ENCODE data around the gene RSPH6A.

RSPH6A gene

DNA sequence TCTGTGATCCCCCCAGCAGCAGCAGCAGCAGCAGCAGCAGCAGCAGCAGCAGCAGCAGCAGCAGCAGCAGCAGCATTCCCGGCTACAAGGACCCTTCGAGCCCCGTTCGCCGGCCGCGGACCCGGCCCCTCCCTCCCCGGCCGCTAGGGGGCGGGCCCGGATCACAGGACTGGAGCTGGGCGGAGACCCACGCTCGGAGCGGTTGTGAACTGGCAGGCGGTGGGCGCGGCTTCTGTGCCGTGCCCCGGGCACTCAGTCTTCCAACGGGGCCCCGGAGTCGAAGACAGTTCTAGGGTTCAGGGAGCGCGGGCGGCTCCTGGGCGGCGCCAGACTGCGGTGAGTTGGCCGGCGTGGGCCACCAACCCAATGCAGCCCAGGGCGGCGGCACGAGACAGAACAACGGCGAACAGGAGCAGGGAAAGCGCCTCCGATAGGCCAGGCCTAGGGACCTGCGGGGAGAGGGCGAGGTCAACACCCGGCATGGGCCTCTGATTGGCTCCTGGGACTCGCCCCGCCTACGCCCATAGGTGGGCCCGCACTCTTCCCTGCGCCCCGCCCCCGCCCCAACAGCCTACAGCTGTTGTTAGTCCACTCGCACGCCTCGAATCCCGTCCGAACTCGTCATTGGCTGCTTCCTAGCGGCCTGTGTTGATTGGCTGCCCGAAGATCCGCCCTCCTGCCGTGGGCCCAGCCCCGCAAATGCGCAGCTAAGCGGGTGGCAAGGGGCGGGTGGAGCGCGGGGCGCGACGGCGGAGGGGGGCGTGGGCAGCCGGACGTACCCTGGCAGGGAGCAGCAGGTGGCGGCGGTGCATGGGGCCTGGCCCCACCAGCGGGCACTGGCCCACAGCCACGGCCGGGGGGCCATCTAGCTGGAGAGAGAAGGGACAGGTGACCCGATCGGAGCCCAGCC is 44.7 kb downstream of the RSPH6A start:
- peak overlapping the region; percentile 59 for H3K4me3 ChIP-seq (ENCODE audit: low read depth, low read length)
- TF ChIP-seq, protein P1, sequence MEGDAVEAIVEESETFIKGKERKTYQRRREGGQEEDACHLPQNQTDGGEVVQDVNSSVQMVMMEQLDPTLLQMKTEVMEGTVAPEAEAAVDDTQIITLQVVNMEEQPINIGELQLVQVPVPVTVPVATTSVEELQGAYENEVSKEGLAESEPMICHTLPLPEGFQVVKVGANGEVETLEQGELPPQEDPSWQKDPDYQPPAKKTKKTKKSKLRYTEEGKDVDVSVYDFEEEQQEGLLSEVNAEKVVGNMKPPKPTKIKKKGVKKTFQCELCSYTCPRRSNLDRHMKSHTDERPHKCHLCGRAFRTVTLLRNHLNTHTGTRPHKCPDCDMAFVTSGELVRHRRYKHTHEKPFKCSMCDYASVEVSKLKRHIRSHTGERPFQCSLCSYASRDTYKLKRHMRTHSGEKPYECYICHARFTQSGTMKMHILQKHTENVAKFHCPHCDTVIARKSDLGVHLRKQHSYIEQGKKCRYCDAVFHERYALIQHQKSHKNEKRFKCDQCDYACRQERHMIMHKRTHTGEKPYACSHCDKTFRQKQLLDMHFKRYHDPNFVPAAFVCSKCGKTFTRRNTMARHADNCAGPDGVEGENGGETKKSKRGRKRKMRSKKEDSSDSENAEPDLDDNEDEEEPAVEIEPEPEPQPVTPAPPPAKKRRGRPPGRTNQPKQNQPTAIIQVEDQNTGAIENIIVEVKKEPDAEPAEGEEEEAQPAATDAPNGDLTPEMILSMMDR (IDR thresholded peaks at IDR 0.05; ENCODE audit: low read depth, low read length), result peak; percentile 72

DNA sequence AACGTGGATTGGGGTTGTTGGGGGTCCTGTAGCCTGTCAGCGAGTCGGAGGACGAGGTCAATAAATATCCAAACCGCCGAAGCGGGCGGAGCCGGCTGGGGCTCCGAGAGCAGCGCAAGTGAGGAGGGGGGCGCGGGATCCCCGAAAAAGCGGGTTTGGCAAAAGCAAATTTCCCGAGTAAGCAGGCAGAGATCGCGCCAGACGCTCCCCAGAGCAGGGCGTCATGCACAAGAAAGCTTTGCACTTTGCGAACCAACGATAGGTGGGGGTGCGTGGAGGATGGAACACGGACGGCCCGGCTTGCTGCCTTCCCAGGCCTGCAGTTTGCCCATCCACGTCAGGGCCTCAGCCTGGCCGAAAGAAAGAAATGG is 45.3 kb downstream of the RSPH6A start:
- TF ChIP-seq, protein P1 (IDR thresholded peaks at IDR 0.05; ENCODE audit: low read depth, low read length), result no peak
- peak overlapping the region; percentile 59 for H3K4me3 ChIP-seq (ENCODE audit: low read depth, low read length)

DNA sequence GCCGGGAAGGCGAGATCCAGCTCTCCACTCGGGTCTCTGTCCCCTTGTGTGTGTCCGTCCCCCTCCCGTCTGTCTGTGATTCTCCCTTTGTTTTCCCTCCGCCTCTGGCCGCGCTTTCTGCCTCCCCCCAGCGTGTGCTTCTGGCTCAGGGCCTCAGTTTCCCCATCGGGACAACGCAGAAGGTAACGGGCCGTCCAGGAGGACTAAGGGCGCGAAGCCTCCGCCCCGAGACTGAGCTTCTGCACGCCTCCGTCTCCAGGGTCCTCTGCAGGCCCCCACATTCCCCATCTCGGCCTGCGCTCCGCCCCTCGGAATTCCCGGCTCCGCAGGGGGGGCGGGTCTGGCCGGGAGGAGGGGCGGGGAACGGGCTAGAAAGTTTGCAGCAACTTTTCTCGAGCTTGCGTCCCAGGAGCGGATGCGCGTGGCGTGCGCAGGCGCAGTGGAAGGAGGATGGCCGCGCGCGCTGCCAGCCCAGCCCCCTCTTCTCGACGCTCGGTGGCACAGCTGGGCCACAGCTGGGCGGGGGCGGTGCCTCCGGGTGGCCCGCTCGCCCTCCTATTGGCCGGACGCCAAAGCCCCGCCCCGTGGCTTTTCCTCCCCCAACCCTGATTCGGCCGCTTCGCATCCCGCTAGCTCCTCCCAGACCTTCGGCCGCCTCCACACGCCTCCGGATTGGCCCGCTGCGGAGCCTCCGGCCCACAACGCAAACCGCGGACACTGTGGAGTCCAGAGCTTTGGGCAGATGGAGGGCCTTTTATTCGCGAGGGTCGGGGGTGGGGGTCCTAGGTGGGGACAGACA is 45.9 kb downstream of the RSPH6A start, which contains the start of gene SIX5:
Gene SIX5 (minus strand): TSS at position 269 of the 799 bp plus-strand sequence. CDS start 408 bp downstream, outside the sequence.
- H3K4me3 ChIP-seq (ENCODE audit: low read depth, low read length), result peak within 1 kb of the TSS; percentile 71
- TF ChIP-seq, protein P1 (IDR thresholded peaks at IDR 0.05; ENCODE audit: low read depth, low read length), result no peak

DNA sequence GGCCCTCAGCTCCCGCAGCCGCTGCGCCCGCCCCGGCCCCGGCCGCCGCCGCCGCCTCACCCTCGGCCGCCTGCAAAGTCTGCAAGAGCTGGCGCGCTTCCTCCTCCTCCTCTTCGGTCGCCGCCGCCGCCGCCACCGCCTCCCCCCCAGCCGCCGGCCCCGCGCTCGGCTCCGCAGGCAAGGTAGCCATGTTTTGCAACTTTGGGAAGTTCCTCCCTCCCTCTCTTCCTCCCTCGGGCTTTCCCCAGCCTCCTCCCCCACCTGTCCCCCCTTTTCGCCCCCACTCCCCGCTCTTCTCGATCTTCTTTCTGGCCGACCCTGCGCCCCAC is 46.5 kb downstream of the RSPH6A start:
- peak overlapping the region; percentile 71 for H3K4me3 ChIP-seq (ENCODE audit: low read depth, low read length)

DNA sequence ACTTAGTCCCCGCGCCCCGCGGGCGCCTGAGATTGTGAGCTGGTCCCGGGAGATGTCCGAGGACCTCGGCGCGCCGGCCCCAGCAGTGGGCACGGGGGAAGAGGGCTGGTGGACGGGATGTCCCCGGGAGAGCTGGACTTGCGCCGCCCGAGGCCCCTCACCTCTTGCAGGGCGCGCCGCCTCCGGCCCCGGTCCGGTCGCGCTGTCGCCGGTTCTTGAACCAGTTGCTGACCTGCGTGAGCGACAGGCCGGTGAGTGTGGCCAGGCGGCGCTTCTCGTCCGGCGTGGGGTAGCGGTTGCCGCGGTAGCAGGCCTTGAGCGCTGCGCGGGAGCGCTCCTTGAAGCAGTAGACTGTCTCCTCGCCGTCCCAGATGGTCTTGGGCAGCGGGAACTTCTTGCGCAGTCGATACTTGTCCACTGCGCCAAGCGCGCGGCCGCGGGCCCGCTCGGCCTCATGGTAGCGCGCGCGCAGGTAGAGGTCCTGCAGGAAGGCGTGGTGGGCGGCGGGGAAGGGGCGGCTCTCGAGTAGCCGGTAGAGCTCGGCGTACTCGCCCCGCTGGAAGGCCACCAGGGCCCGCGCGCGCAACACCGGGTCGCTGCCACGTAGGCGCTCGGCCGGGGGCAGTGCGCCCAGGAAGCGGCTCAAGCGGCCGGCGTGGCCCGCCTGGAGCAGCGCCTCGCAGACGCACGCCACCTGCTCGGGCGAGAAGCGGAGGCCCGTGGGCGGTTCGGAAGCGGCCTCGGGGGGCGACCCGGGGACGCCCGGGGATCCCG is 47.0 kb downstream of the RSPH6A start:
- TF ChIP-seq, protein P1 (IDR thresholded peaks at IDR 0.05; ENCODE audit: low read depth, low read length), result no peak
- peak overlapping the region; percentile 71 for H3K4me3 ChIP-seq (ENCODE audit: low read depth, low read length)

More for the DNA sequence above, 46.5 kb downstream of the RSPH6A start:
- TF ChIP-seq, protein P1 (IDR thresholded peaks at IDR 0.05; ENCODE audit: low read depth, low read length), result no peak

DNA sequence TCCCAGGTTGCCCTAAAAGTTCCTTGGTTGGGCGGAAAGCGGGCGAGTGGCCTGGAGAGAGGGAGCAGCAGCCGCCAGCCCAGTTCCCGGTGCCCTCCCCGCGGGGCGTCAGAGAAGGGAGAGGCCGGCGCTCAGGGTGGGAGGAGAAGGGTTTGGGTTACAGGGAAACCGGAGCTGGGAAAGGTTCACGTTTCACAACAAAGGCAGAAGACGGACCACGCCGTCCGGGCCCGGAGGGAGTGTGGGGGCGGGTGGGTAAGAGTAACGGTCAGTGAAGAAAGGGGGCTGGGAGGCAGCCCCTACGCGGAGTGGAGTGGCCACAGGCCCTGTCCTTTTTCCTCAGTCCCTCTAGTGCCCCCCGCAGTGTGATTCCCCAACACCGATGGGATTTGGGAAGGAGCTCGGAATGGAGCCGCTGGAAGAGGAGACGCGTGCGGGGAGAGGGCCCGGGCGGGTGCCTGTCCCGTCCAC is 47.7 kb downstream of the RSPH6A start:
- H3K4me3 ChIP-seq (ENCODE audit: low read depth, low read length), result peak overlapping the region; percentile 71
- TF ChIP-seq, protein P1 (IDR thresholded peaks at IDR 0.05; ENCODE audit: low read depth, low read length), result no peak
